Tibial nerve (tissue), 4 donors: ENCODE results near the gene ZFAND3.

Source experiments
- EP300 ChIP-seq, 2 donors: sonication (generic); formaldehyde crosslinking; IDR thresholded peaks; one replicate each; pipeline ENCODE4 v1.6.1; 2017; ENCODE audit warnings: antibody characterized with exemption in 2 of 2, mild to moderate bottlenecking in 1 of 2
- TF ChIP-seq, protein P1 (sequence below), 5 experiments: fragments of 200-600 bp in 3 of 5; fragments of 450-650 bp in 2 of 5; sonication (generic) in 3 of 5; IDR thresholded peaks; one replicate each; pipeline ENCODE4 v1.5.1; 2016 to 2019; ENCODE audit warnings: antibody characterized with exemption in 5 of 5, mild to moderate bottlenecking in 3 of 5, moderate library complexity in 2 of 5

DNA sequence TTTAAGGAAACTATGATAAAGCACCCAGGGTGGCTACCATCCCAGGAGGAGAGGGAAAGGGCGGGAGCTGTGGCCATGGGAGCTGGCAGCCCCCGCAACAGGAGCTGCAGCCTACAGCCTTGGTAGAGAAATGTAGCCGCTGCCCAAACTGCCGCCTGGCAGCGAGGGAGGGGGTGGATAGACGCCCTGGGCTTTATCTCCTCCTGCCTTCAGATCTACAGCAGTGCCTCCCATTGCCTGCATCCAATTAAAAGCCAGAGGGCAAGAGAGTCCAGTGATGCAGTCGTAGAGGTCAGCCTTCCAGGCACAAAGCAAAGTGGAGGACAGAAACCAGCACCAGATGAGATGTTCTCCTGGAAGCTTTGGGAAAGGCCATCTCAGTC lies 35.0 kb upstream of the ZFAND3 start:
- TF ChIP-seq, protein P1, sequence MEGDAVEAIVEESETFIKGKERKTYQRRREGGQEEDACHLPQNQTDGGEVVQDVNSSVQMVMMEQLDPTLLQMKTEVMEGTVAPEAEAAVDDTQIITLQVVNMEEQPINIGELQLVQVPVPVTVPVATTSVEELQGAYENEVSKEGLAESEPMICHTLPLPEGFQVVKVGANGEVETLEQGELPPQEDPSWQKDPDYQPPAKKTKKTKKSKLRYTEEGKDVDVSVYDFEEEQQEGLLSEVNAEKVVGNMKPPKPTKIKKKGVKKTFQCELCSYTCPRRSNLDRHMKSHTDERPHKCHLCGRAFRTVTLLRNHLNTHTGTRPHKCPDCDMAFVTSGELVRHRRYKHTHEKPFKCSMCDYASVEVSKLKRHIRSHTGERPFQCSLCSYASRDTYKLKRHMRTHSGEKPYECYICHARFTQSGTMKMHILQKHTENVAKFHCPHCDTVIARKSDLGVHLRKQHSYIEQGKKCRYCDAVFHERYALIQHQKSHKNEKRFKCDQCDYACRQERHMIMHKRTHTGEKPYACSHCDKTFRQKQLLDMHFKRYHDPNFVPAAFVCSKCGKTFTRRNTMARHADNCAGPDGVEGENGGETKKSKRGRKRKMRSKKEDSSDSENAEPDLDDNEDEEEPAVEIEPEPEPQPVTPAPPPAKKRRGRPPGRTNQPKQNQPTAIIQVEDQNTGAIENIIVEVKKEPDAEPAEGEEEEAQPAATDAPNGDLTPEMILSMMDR (IDR thresholded peaks at IDR 0.05), result no peak
- no peak for TF ChIP-seq EP300 (IDR thresholded peaks at IDR 0.05)
